HG03342 (cell line): ENCODE measurements around the gene ATP6V0B.
A peak's percentile ranks its signal among the peaks of the same experiment; 100 is the strongest.

ENCODE experiments used
- ATAC-seq: cut with Tn5 transposase; IDR thresholded peaks from one replicate; pipeline ENCODE4 v1.9.1; 2021; ENCODE audit warnings: mild to moderate bottlenecking, moderate library complexity; ENCODE audit not compliant: unreplicated experiment

Gene ATP6V0B

DNA sequence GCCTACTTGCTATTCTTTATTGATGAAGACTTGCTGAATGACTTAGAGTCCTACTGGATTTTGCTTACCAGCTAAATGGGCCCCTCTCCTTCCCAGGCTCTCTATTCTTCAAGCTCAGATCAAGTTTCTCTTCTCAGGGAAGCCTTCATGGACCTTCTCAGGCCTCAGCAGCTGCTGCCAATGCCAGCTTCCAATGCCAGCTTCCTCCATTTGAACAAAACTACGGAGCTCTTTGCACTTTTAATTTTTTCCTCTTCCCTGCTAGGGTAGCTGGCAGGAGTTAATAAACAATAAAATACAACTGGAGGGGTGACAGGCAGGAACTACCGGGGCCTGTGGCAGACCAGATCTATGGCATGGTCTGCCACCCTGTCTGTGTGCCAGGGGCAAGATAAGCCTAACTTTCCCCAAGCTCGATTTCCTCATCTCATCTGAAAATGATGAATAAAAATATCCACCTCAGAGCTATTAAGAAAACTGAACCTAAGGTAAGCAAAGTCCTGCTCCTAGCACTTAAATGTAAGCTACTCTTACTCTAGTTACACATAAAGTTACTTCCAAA, 29.0 kb upstream of the ATP6V0B start:
- ATAC-seq, result no peak

- peak; percentile 91 for ATAC-seq
These were observed 28.3 kb upstream of the ATP6V0B start, which contains the start of gene IPO13 for GRCh38 chr1:43946236-43947060. IPO13 (plus strand) TSS chr1:43946950; CDS start chr1:43947601, 651 bp downstream.

DNA sequence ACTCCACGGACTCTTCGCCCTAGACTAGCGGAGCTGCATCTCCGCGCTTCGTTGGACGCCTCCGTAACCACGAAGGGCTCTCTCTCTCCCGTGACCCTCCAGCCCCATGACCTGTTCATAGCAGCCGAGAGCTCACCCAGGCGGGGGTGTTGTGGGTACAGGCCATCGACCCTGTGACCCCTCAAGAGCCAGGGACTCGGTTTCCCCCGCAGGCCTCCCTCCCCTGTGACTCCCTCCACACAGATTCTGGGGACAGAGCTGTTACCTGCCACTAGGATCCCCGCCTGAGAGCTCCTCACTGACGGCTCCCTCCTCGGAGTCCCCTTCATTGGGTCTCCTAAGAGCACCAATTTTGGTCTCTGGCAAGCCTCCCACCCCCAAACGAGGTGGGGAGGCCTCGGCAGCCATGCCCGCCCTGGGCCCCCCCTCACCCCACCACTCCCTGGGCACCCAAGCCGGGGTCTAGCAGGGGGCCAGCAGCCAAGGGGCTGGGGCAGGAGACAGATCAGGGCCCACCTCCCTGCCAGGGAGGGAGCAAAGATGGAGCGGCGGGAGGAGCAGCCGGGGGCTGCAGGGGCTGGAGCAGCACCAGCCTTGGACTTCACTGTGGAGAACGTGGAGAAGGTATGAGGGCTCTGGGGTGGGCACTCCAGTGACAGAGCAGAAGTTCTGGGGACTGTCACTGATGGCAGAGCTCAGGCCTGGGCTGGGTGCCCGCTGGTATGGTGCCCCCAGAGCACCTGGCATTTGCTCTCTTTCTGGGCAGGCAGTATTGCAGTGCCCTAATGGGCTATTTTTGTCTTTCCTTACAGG, 27.5 kb upstream of the ATP6V0B start:
- no peak for ATAC-seq

GRCh38 chr1:43947874-43948437, 26.8 kb upstream of the ATP6V0B start:
- ATAC-seq, result no peak

DNA sequence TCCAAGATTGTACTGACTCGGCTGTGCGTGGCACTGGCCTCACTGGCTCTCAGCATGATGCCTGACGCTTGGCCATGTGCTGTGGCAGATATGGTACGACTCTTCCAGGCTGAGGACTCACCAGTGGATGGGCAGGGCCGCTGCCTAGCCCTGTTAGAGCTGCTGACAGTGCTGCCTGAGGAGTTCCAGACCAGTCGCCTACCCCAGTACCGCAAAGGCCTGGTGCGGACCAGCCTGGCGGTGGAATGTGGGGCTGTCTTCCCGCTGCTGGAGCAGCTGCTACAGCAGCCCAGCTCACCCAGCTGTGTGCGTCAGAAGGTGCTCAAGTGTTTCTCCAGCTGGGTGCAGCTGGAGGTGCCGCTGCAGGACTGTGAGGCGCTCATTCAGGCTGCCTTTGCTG, 25.1 kb upstream of the ATP6V0B start:
- ATAC-seq, result no peak

- no peak for ATAC-seq
These were observed 23.5 kb upstream of the ATP6V0B start for GRCh38 chr1:43951021-43951985.

DNA sequence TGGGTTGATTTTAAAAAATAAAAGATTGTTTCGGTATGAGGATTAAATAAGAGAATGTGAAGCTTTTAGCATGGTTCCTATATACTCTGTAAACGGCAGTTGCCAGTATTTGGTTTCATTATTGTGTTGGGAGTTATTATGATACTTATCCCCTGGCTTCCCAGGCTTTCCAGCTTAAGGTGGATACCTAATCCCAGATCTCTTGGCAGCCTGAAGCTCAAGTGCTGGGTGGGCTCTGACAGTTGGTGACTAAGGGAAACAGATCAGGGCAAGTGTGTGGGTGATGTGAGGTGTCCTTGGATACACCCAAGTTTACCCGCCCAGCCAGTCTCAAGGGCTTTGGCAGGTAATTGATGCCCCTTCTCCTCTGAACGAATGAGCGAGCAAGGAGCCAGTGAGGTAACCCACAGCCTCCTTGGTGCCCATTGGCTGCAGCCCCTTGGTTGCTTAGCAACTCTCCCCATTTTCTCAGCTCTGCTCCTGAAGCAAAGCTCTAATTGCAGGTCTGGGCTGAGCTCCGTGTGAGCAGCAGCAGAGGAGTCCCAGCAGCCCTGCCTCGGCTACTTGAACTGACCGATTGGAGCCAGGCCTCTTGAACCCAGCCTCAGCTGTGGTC, 21.9 kb upstream of the ATP6V0B start:
- no peak for ATAC-seq

GRCh38 chr1:43953361-43953760, 21.4 kb upstream of the ATP6V0B start:
- no peak for ATAC-seq

DNA sequence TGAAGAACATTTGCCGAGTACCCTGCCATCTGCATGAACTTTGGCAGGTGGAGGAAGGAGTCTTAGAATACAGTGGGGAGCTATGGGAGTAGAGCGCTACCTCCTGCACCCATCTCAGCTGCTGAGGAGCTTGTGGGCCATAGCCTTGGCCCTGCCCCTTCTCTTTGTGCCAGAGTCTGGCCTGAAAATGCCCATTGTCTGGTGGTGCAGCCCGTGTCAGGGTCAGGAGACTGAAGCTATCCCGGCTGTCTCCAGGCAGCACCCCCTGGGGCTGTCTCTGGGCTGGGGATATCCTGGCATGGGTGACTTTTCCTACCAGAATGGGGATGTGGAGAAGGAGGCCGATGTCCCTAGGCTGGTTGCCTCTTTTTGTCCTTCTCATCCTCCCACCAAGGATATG, 20.7 kb upstream of the ATP6V0B start:
- no peak for ATAC-seq

GRCh38 chr1:43956234-43956633, 18.5 kb upstream of the ATP6V0B start:
- ATAC-seq, result no peak

GRCh38 chr1:43957407-43958040, 17.2 kb upstream of the ATP6V0B start:
- no peak for ATAC-seq

GRCh38 chr1:43958351-43959255, 16.2 kb upstream of the ATP6V0B start:
- ATAC-seq, result no peak

DNA sequence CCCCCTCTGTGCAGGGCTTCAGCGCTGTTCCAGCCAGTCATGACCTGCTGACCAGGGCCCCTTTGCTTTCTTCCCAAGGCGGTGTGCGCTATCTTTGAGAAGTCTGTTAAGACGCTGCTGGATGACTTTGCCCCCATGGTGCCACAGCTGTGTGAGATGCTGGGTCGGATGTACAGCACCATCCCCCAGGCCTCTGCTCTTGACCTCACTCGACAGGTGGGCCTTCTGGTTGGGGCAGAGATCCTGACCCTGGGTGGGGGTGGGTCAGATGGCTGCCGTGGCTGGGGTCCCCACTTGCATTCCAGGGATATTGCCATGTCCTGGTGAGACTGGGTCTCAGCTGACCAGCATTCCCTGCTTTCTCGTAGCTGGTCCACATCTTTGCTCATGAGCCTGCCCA, 14.0 kb upstream of the ATP6V0B start:
- ATAC-seq, result no peak

DNA sequence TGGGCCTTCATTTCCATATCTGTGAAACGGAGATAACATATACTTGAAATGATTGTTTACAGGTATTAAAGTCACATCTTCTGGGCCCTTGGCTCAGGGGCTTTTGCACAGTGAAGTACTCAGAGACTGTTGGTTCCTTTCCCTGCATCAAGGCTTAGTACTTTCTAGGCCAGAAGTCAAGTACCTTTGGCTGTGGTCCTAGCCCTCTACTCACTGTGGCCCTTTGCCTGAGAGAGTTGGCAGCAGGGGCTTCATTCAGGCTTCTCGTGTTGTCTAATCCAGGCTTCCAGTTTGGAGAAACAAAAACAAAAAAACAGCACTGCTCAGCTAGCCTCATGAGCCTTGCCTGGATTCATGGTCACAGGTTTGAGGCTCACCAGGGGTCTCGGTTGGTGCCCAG, 13.1 kb upstream of the ATP6V0B start:
- ATAC-seq, result no peak

DNA sequence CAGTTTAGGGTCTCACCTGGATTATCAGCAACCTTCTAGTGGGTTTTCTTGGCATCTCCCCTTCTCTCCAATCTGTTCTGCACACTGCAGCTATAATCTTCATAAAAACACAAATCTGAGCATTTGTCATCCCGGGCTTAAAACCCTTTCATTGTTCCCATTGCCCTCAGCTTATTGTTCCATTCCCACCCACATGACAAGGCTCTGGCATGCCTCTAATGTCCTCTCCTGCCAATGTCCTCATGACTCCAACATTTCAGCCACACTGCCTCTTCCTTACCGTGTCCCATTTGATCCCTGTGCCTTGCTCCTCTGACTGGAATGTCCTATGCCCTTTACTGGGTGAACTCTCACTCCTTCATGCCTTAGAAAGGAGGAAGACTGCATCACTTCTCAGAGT, 12.4 kb upstream of the ATP6V0B start:
- ATAC-seq, result no peak

DNA sequence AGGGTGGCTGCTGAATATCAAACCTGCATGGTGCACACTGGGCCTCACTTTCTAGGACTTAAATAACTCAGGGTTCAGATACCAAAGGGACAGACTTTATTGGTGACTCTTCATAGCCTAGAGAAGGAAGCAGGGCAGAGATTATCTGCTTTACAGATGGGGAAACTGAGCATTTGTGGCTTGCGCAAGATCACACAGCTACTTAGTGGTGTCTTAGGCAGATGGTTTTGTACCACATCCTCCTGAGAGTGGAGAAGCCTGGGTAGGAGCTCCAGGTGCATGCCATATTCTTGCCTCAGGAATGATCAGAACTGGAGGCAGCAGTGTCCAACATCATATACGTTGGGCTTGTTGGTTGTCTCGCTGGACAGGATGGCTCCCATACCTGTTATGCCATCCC, 11.8 kb upstream of the ATP6V0B start:
- no peak for ATAC-seq

DNA sequence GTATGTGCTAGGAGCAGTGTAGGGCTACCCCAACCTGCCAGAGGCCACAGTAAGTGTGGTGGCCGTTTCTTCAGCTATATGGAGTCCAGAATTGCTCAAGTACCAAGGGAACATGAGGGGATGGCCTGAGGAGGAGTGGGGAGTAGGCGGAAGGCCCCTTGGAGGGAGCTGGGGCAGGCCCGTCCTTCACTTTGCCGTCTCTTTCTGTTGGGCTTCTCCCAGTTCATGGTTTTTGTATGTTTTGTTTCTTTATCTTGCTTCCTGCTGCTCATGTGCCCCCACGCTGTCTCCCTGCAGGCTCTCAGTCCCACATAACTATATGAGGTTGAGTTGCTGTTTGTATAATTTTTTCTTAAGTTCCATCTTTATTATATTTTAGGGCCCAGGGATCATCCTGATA, 10.9 kb upstream of the ATP6V0B start:
- no peak for ATAC-seq

- ATAC-seq, result no peak
These were observed 9.4 kb upstream of the ATP6V0B start for GRCh38 chr1:43965316-43965715.
